Prostate gland (tissue), 2 donors: ENCODE results near the gene ELMO3.
A peak's percentile ranks its signal among the peaks of the same experiment; 100 is the strongest.

Experiments used
- POLR2A ChIP-seq: fragments of 450-650 bp; IDR thresholded peaks from one replicate; pipeline ENCODE4 v1.6.1; 2016; ENCODE audit warnings: antibody characterized with exemption, mild to moderate bottlenecking
- POLR2AphosphoS5 ChIP-seq: sonication (generic); formaldehyde crosslinking; IDR thresholded peaks from one replicate; pipeline ENCODE4 v1.6.1; 2017; ENCODE audit warnings: antibody characterized with exemption
- TF ChIP-seq, protein P1 (sequence below), 4 experiments: fragments of 200-600 bp in 2 of 4; fragments of 450-650 bp in 2 of 4; sonication (generic) in 2 of 4; IDR thresholded peaks; 1 replicate in 3 of 4; 2 replicates in 1 of 4; pipeline ENCODE4 v1.5.1; 2016 to 2019; ENCODE audit warnings: antibody characterized with exemption in 4 of 4, mild to moderate bottlenecking in 2 of 4, moderate library complexity in 2 of 4

DNA sequence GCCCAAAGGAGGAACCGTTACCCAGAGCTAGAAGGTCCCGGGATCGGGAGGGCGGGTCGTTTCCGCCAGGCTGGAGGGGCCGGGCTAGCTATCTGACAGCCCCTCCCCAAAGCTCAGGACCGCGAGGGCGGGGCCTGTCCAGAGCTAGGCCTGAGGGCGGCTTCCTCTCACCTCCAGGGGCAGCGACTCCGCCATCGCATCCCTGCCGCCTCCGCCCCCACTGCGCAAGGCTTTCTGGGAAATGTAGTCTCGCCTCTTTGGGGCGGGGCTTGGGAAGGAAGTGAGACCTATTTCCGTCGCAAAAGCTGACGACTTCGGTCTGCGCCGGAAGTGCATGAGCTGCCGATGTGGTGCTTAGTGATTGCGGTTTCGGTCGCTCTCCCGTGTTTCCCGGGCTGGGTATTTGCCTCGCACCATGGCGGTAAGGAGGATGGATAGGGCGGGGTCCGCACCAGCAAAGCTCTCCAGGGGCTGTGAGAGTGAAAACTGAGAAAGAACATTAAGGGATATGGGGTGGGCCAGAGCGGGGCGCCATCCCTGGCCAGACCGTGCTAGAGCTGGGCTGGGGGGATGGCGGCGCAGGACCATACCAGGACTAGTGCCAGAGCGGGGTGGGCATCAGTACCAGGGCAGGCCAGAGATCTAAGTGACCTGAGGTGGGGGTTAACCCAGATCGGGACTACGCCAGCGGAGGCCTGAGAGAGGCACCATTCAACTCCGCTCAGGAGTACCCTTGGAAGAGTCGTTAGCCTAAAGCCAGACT, 28.1 kb downstream of the ELMO3 start, which contains the start of gene TMEM208:
- TF ChIP-seq, protein P1, sequence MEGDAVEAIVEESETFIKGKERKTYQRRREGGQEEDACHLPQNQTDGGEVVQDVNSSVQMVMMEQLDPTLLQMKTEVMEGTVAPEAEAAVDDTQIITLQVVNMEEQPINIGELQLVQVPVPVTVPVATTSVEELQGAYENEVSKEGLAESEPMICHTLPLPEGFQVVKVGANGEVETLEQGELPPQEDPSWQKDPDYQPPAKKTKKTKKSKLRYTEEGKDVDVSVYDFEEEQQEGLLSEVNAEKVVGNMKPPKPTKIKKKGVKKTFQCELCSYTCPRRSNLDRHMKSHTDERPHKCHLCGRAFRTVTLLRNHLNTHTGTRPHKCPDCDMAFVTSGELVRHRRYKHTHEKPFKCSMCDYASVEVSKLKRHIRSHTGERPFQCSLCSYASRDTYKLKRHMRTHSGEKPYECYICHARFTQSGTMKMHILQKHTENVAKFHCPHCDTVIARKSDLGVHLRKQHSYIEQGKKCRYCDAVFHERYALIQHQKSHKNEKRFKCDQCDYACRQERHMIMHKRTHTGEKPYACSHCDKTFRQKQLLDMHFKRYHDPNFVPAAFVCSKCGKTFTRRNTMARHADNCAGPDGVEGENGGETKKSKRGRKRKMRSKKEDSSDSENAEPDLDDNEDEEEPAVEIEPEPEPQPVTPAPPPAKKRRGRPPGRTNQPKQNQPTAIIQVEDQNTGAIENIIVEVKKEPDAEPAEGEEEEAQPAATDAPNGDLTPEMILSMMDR (IDR thresholded peaks at IDR 0.05), result peak in 3 of 4 experiments; percentile 14 to 58 (median 52)
- peak; percentile 70 for TF ChIP-seq POLR2A
- peak; percentile 100 for TF ChIP-seq POLR2AphosphoS5
